Nephron (organoid): ENCODE data around the gene RPL21.

ENCODE experiments used
- H3K27ac Mint-ChIP-seq, 3 experiments: 2 replicates each; pipeline ENCODE4 v1.8.0; 2020; ENCODE audit warnings: mixed read lengths in 3 of 3, mild to moderate bottlenecking in 2 of 3, moderate library complexity in 1 of 3
- H3K27me3 Mint-ChIP-seq: 2 replicates; pipeline ENCODE4 v1.8.0; 2021; ENCODE audit warnings: low read depth, mild to moderate bottlenecking, moderate library complexity, mixed read lengths
- H3K36me3 Mint-ChIP-seq: 2 replicates; pipeline ENCODE4 v1.8.0; 2020; ENCODE audit warnings: low read depth, mixed read lengths
- H3K4me1 Mint-ChIP-seq: 2 replicates; pipeline ENCODE4 v1.8.0; 2020; ENCODE audit warnings: mixed read lengths
- H3K4me3 Mint-ChIP-seq, 3 experiments: 2 replicates each; pipeline ENCODE4 v1.8.0; 2020; ENCODE audit warnings: mild to moderate bottlenecking in 3 of 3, mixed read lengths in 3 of 3, moderate library complexity in 2 of 3
- H3K9me3 Mint-ChIP-seq: 2 replicates; pipeline ENCODE4 v1.8.0; 2020; ENCODE audit warnings: mixed read lengths
- TF ChIP-seq, protein P1 (sequence below), 3 experiments: fragments of 200-600 bp; sonication (generic); IDR thresholded peaks; one replicate each; pipeline ENCODE4 v1.5.0; 2021; ENCODE audit warnings: antibody characterized with exemption in 3 of 3; ENCODE audit not compliant: unreplicated experiment in 3 of 3

The RPL21 gene

DNA sequence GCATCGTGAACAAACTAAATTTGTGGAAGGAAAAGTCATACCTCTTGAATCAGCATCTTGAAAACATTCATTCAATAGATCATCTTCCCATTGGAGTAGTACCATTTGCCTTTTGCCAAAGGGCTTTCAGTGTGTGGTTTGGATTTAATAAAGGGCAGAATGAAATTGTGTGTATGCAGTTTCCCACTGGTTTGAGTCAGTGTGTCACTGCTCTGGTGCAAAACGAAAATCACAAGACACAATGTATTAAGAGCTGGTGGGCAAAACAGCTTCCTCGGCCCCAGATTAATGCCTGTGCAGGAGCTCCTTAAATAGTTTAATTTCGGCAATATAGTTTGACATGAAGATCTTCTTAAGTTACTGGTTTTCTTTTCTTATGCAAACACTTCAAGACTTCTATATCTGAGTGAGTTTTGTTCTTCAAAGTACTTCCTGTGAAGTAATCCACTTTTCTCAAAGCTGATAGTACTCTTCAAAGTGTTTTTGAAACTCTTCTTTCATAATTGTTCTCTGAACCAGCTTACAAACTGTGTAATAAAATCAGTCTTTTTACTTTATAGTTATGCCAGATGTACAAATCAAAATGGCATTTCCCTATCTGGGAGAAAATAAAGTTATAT is 51.4 kb downstream of the RPL21 start:
- H3K4me1 Mint-ChIP-seq, result no peaks in the 10 kb centered on the region
- TF ChIP-seq, protein P1, sequence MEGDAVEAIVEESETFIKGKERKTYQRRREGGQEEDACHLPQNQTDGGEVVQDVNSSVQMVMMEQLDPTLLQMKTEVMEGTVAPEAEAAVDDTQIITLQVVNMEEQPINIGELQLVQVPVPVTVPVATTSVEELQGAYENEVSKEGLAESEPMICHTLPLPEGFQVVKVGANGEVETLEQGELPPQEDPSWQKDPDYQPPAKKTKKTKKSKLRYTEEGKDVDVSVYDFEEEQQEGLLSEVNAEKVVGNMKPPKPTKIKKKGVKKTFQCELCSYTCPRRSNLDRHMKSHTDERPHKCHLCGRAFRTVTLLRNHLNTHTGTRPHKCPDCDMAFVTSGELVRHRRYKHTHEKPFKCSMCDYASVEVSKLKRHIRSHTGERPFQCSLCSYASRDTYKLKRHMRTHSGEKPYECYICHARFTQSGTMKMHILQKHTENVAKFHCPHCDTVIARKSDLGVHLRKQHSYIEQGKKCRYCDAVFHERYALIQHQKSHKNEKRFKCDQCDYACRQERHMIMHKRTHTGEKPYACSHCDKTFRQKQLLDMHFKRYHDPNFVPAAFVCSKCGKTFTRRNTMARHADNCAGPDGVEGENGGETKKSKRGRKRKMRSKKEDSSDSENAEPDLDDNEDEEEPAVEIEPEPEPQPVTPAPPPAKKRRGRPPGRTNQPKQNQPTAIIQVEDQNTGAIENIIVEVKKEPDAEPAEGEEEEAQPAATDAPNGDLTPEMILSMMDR (IDR thresholded peaks at IDR 0.05; ENCODE audit: unreplicated experiment in 3 of 3), result no peak
- peaks cover 14% of the 10 kb centered on the region for H3K27me3 Mint-ChIP-seq
- H3K9me3 Mint-ChIP-seq, result peaks cover 7% of the 10 kb centered on the region
- H3K36me3 Mint-ChIP-seq, result no peaks in the 10 kb centered on the region
- no peak overlapping the region for H3K4me3 Mint-ChIP-seq
- no peak overlapping the region for H3K27ac Mint-ChIP-seq

DNA sequence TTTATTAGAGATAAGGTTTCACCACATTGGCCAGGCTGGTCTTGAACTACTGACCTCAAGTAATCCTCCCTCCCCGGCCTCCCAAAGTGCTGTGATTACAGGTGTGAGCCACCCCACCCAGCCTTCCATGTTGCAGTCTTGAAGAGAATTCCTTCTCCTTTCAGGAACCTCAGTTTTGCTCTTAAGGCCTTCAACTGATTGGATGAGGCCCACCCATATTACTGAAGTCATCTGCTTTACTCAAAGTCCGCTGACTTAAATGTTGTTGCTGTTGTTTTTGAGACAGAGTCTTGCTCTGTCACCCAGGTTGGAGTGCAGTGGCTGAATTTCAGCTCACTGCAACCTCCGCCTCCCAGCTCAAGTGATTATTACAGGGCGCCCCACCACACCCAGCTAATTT is 52.7 kb downstream of the RPL21 start:
- H3K36me3 Mint-ChIP-seq, result no peaks in the 10 kb centered on the region
- H3K27ac Mint-ChIP-seq, result no peak overlapping the region
- peaks cover 13% of the 10 kb centered on the region for H3K27me3 Mint-ChIP-seq
- TF ChIP-seq, protein P1 (IDR thresholded peaks at IDR 0.05; ENCODE audit: unreplicated experiment in 3 of 3), result no peak
- H3K9me3 Mint-ChIP-seq, result peaks cover 7% of the 10 kb centered on the region
- no peaks in the 10 kb centered on the region for H3K4me1 Mint-ChIP-seq
- H3K4me3 Mint-ChIP-seq, result no peak overlapping the region

DNA sequence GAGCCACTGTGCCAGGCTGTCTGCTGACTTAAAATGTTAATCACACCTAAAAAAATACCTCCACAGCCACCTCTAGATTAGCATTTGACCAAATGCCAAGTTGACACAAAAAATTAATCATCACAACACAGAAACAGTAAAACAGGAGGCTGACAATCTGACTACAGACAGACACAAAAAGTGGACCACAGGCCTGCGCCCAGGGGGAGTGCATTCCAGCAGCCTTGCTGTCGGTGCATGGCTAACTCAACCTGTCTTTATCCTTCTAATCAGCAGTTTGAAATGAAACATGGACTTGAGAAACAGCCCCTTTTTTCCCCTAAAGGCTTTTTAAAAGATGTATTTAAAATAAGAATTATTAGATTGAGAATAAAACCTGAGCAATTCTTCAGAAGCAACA is 53.3 kb downstream of the RPL21 start:
- Mint-ChIP-seq H3K36me3 (no peaks in the 10 kb centered on the region), H3K4me1 (no peaks in the 10 kb centered on the region), H3K9me3 (peaks cover 7% of the 10 kb centered on the region), H3K4me3 (no peak overlapping the region), H3K27me3 (peaks cover 9% of the 10 kb centered on the region), H3K27ac (no peak overlapping the region)
- TF ChIP-seq, protein P1 (IDR thresholded peaks at IDR 0.05; ENCODE audit: unreplicated experiment in 3 of 3), result no peak
